Measurements from ENCODE around the gene GOLGA8B. TPM values are rescaled to one million over a fixed set of nuclear protein-coding genes. Genes with fewer than 3 reads are reported as not detected.

GOLGA8B gene
- total RNA-seq, 2 experiments from 2014 or later = 303 to 342 TPM

Other genes starting within 250 kb of the GOLGA8B start
- gene SLC12A6, start 245.9 kb downstream of the GOLGA8B start, total RNA-seq = 10 to 100 TPM; 55.7 to 60.8 TPM
- gene NOP10, start 240.5 kb downstream of the GOLGA8B start, total RNA-seq = 10 to 100 TPM; 36.6 to 40.1 TPM
- gene NUTM1, start 240.3 kb downstream of the GOLGA8B start, total RNA-seq = not detected
- gene LPCAT4, start 216.5 kb downstream of the GOLGA8B start, total RNA-seq = 10 to 100 TPM; 30.9 to 36.3 TPM
- gene GOLGA8A, start 145.8 kb downstream of the GOLGA8B start, total RNA-seq = 100 to 1,000 TPM; 199 to 214 TPM
- not detected for gene GJD2, start 171.3 kb upstream of the GOLGA8B start, total RNA-seq
- gene ACTC1, start 211.9 kb upstream of the GOLGA8B start, total RNA-seq = not detected

Measured in CD8-positive, alpha-beta T cell (primary cell).